Rectal smooth muscle tissue (tissue), 1 donor: ENCODE measurements around the gene PIK3R4.

ENCODE experiments used
- H3K27ac ChIP-seq: one replicate; pipeline ENCODE4 v1.7.0; 2013; ENCODE audit warnings: low read depth, low read length, inconsistent platforms
- H3K27me3 ChIP-seq: one replicate; pipeline ENCODE4 v1.7.0; 2013; ENCODE audit warnings: low read length; ENCODE audit not compliant: control insufficient read depth, insufficient read depth
- H3K36me3 ChIP-seq: one replicate; pipeline ENCODE4 v1.7.0; 2013; ENCODE audit warnings: low read length; ENCODE audit not compliant: control insufficient read depth, insufficient read depth
- H3K4me1 ChIP-seq: one replicate; pipeline ENCODE4 v1.7.0; 2013; ENCODE audit warnings: low read length; ENCODE audit not compliant: control insufficient read depth, insufficient read depth
- H3K4me3 ChIP-seq: one replicate; pipeline ENCODE4 v1.7.0; 2013; ENCODE audit warnings: low read length
- H3K9ac ChIP-seq: one replicate; pipeline ENCODE4 v1.7.0; 2013; ENCODE audit warnings: low read length

Gene PIK3R4

GRCh38 chr3:130705501-130705900 is 41.1 kb downstream of the PIK3R4 start:
- H3K27me3 ChIP-seq = no peaks in the 10 kb centered on the region
- no peak overlapping the region for H3K9ac ChIP-seq
- H3K4me1 ChIP-seq = no peaks in the 10 kb centered on the region
- no peak overlapping the region for H3K27ac ChIP-seq
- no peaks in the 10 kb centered on the region for H3K36me3 ChIP-seq
- H3K4me3 ChIP-seq = no peak overlapping the region

DNA sequence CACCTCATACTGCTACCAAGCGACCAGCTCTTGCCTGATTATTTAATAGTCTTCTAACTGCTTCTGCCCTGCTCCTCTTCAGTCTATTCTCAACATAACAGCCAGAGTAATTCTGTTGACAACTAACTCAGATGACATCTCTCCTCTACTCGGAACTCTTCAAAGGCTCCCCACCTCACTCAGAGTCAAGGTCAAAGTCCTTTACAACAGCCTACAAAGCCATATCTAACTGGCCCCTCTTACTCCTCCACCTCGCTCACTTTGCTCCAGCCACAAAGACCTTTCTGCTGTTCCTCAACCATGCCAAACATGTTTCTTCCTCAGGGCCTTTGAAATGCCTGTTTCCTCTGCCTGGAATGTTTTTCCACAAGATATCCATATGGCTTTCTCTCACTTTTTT is 43.6 kb downstream of the PIK3R4 start:
- H3K4me3 ChIP-seq = no peak overlapping the region
- H3K27me3 ChIP-seq = no peaks in the 10 kb centered on the region
- H3K36me3 ChIP-seq = no peaks in the 10 kb centered on the region
- no peaks in the 10 kb centered on the region for H3K4me1 ChIP-seq
- no peak overlapping the region for H3K9ac ChIP-seq
- no peak overlapping the region for H3K27ac ChIP-seq

- Histone ChIP-seq H3K36me3 (no peaks in the 10 kb centered on the region), H3K4me1 (no peaks in the 10 kb centered on the region), H3K27me3 (no peaks in the 10 kb centered on the region), H3K27ac (no peak overlapping the region), H3K9ac (no peak overlapping the region), H3K4me3 (no peak overlapping the region)
These were observed 46.1 kb downstream of the PIK3R4 start for GRCh38 chr3:130700541-130700940.

DNA sequence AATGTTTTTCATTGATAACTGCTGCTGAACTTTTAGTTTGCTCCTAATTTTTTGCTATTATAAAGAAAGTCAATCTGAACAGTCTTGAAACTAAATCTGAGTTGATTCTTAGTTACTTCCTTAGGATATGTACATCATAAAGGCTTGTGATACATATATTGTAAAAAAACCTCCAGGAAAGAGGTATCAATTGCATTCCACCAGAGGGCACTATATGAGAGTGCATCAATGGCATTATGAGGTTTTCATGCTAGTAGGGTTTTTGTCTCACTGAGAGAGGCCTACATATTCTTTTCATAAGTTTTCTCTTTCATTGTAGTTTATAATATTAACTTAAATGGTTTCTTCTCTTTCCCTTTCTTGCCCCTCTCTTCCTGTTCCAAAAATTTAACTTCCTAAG is 46.9 kb downstream of the PIK3R4 start:
- Histone ChIP-seq H3K4me3 (no peak overlapping the region), H3K9ac (no peak overlapping the region), H3K36me3 (no peaks in the 10 kb centered on the region), H3K27me3 (no peaks in the 10 kb centered on the region), H3K27ac (no peak overlapping the region), H3K4me1 (no peaks in the 10 kb centered on the region)

- Histone ChIP-seq H3K27me3 (no peaks in the 10 kb centered on the region), H3K4me1 (no peaks in the 10 kb centered on the region), H3K36me3 (peaks cover 4% of the 10 kb centered on the region)
These were observed 53.3 kb downstream of the PIK3R4 start for GRCh38 chr3:130693314-130693713.

DNA sequence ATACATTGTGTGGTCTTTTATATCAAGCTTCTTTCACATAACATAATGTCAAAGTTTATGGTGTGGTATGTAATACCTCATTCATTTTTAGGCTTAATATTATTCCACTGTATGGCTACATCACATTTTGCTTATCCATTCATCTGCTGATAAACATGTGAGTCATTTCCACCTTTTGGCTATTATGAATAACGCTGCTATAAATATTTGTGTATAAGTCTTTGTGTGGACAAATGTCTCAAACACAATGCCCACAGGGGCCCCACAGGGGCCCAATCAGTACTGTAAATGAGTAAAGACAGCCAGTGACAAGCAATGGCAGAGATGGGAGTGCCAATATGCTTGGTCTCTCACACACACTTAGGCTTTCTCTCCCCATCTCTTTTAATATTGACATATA is 54.2 kb downstream of the PIK3R4 start:
- no peaks in the 10 kb centered on the region for H3K4me1 ChIP-seq
- H3K4me3 ChIP-seq = no peak overlapping the region
- peaks cover 4% of the 10 kb centered on the region for H3K36me3 ChIP-seq
- H3K9ac ChIP-seq = no peak overlapping the region
- no peaks in the 10 kb centered on the region for H3K27me3 ChIP-seq
- H3K27ac ChIP-seq = no peak overlapping the region

More at GRCh38 chr3:130693314-130693713, 53.3 kb downstream of the PIK3R4 start:
- H3K27ac ChIP-seq = no peak overlapping the region
- H3K4me3 ChIP-seq = no peak overlapping the region
- no peak overlapping the region for H3K9ac ChIP-seq

DNA sequence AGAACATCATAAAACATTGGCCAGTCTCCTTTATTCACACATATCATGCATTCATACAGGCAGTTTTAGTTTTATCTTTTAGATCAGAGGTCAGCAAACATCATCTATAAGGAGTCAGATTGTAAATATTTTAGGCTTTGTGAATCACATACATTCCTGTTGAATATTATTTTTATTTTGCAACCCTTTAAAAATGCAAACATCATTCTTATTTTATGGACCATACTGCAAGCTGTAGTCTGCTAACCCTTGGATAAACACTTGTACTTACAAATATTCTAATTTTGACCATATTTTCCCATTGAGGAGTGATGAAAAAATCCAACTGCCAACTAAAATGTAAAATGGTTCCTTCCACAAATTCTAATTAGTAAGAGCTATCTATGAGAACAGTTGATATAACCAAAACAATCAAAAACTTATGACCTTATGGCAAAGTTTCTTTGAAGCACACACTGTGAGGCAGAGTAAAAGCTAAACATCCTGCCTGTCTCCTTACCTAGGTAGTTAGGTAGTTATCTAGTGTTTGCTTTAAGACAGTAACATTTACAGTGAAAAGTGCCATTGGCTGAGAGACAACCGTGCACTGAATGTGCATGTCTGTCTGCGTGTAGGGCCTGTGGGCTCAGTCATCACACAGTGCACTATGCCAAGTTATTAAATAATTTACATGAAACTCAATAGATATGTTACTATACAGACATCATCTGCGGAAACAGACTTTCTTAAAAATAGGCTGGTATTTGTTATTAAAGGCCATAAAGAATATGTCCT is 57.7 kb downstream of the PIK3R4 start:
- Histone ChIP-seq H3K27me3 (no peaks in the 10 kb centered on the region), H3K4me3 (no peak overlapping the region), H3K9ac (no peak overlapping the region), H3K27ac (no peak overlapping the region), H3K36me3 (peaks cover 7% of the 10 kb centered on the region), H3K4me1 (no peaks in the 10 kb centered on the region)

DNA sequence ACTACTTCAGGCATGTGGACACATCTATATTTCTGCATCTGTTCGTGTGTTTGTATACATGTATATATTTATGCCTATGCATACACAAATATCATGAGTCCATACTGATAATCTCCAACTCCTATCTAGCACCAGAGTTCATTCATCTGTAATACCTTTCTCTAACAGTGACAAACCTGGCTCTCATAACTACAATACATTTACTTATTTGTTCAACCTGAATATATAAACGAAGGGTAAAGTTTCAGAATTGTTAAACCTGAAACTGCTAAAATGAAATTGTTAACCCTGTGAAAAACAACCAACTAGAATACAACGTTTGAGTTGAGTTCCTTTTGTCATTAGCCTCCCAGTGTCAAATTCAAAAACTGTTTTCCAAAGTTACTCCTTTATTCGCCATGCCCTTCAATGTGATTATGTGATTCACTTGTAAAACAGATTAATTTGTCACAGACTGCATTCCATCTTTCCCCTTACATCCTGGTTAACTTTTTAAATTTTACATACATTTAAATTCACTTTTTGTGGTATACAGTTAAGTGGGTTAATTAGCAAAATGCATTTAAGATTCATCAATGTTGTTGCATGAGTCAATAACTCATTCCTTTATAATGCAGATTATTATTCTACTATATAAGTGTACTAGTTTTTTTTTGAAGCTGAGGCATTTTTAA is 58.5 kb downstream of the PIK3R4 start:
- Histone ChIP-seq H3K4me1 (no peaks in the 10 kb centered on the region), H3K36me3 (peaks cover 7% of the 10 kb centered on the region), H3K4me3 (no peak overlapping the region), H3K27ac (no peak overlapping the region), H3K27me3 (no peaks in the 10 kb centered on the region), H3K9ac (no peak overlapping the region)

DNA sequence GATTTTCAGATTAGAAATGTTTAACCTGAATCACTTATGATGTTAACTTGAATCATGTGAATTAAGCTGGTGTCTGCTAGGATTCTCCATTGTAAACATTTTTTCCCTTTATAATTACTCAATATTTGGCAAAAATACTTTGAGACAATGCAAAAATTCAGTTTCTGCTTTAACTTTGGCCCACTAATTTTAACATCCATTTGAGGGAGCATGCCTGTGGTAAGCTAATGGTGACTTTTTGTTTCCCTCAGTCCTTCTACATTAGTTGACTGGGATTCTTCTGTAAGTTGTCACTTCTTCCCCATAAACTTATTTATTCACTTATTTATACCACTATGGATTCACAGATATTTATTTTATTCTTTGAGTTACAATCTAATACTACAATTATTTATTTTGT is 59.3 kb downstream of the PIK3R4 start:
- peaks cover 7% of the 10 kb centered on the region for H3K36me3 ChIP-seq

DNA sequence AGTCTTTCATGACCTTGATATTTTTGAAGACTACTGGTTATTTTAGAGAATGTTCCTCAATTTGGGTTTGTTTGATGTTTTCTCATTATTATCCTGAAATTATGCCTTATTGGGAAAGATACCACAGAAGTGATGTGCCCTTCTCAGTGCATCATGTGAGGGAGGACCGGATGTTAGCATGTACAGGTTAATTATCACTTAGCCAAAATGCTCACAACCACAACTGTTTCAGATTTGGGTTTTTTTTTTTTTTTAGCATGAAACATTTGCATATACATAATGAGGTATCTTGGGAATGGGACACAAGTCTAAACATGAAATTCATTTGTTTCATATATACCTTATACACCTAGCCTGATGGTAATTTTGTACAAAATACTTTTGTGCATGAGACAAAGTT is 59.8 kb downstream of the PIK3R4 start:
- Histone ChIP-seq H3K4me1 (no peaks in the 10 kb centered on the region), H3K27me3 (no peaks in the 10 kb centered on the region), H3K4me3 (no peak overlapping the region), H3K36me3 (peaks cover 12% of the 10 kb centered on the region), H3K27ac (no peak overlapping the region), H3K9ac (no peak overlapping the region)

More for the DNA sequence above, 59.3 kb downstream of the PIK3R4 start:
- Histone ChIP-seq H3K4me3 (no peak overlapping the region), H3K9ac (no peak overlapping the region), H3K27ac (no peak overlapping the region), H3K27me3 (no peaks in the 10 kb centered on the region), H3K4me1 (no peaks in the 10 kb centered on the region)

- Histone ChIP-seq H3K27me3 (no peaks in the 10 kb centered on the region), H3K36me3 (peaks cover 16% of the 10 kb centered on the region), H3K9ac (no peak overlapping the region), H3K27ac (no peak overlapping the region), H3K4me1 (no peaks in the 10 kb centered on the region), H3K4me3 (no peak overlapping the region)
These were observed 64.5 kb downstream of the PIK3R4 start for GRCh38 chr3:130682131-130682530.

GRCh38 chr3:130679218-130679617 is 67.4 kb downstream of the PIK3R4 start:
- Histone ChIP-seq H3K4me3 (no peak overlapping the region), H3K27ac (no peak overlapping the region), H3K27me3 (no peaks in the 10 kb centered on the region), H3K4me1 (no peaks in the 10 kb centered on the region), H3K36me3 (peaks cover 13% of the 10 kb centered on the region), H3K9ac (no peak overlapping the region)

GRCh38 chr3:130677343-130677742 is 69.3 kb downstream of the PIK3R4 start:
- Histone ChIP-seq H3K4me1 (no peaks in the 10 kb centered on the region), H3K36me3 (peaks cover 13% of the 10 kb centered on the region), H3K27me3 (no peaks in the 10 kb centered on the region), H3K9ac (no peak overlapping the region), H3K4me3 (no peak overlapping the region), H3K27ac (no peak overlapping the region)
